GM11168 (cell line): ENCODE results near the gene MRPS35.

Experiments used
- in situ Hi-C: fragments of 300-500 bp; cut with MboI; formaldehyde crosslinking; loops from one replicate; pipeline ENCODE4 v1.12.0; 2022; ENCODE audit warnings: low sequenced_read_pairs; ENCODE audit not compliant: unreplicated experiment

Gene MRPS35

GRCh38 chr12:27802511-27802910 is 91.9 kb downstream of the MRPS35 start:
- in situ Hi-C loops, result no loop called here

DNA sequence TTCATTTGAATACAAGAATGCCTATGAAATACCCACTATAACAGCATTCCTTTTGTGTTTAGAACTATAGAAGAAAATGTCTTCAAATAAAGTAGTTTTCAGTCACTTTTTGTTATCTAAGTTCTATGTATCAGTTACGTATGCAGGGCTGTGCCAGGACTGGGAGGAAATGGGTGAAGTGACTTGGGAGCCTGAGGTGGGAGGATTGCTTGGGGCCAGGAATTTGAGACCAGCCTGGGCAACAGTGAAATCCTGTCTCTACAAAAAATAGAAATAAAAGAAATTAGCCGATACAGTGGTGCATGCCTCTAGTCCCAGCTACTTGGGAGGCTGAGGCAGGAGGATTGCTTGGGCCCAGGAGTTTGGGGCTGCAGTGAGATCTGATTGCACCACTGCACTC is 92.3 kb downstream of the MRPS35 start:
- in situ Hi-C loops, result no loop called here

GRCh38 chr12:27805238-27805637 is 94.6 kb downstream of the MRPS35 start:
- in situ Hi-C loops, result no loop called here
